ENCODE measurements around the gene DEFB126.
"Not testable (repeated sequence)": the region's sequence is repeated elsewhere in the genome, so short reads cannot be mapped to it uniquely, and the experiment has no call there.

DEFB126 gene

GRCh38 chr20:112396-112795 lies 30.0 kb upstream of the DEFB126 start:
- TF ChIP-seq CTCF (IDR thresholded peaks at IDR 0.05; ENCODE audit: insufficient read depth, low read length, poor library complexity, severe bottlenecking) = no peak
- no peaks in the 10 kb centered on the region for H3K36me3 ChIP-seq (ENCODE audit: control insufficient read depth, insufficient read depth, low read length)
- no peak for DNase-seq (ENCODE audit: extremely low read depth, insufficient read length)
- no peak overlapping the region for H3K4me3 ChIP-seq (replicated peaks; ENCODE audit: low read depth, low read length)
- no peaks in the 10 kb centered on the region for H3K27me3 ChIP-seq (replicated peaks; ENCODE audit: control insufficient read depth, insufficient read depth, low read length)

GRCh38 chr20:117518-117917 lies 24.9 kb upstream of the DEFB126 start:
- Histone ChIP-seq H3K36me3 (ENCODE audit: control insufficient read depth, insufficient read depth, low read length) (no peaks in the 10 kb centered on the region), H3K27me3 (replicated peaks; ENCODE audit: control insufficient read depth, insufficient read depth, low read length) (no peaks in the 10 kb centered on the region), H3K4me3 (replicated peaks; ENCODE audit: low read depth, low read length) (no peak overlapping the region)
- DNase-seq (ENCODE audit: extremely low read depth, insufficient read length) = no peak
- no peak for TF ChIP-seq CTCF (IDR thresholded peaks at IDR 0.05; ENCODE audit: insufficient read depth, low read length, poor library complexity, severe bottlenecking)

- H3K36me3 ChIP-seq (ENCODE audit: control insufficient read depth, insufficient read depth, low read length); DNase-seq (ENCODE audit: extremely low read depth, insufficient read length); H3K27me3 ChIP-seq (replicated peaks; ENCODE audit: control insufficient read depth, insufficient read depth, low read length); H3K4me3 ChIP-seq (replicated peaks; ENCODE audit: low read depth, low read length): not testable (repeated sequence)
Observed at GRCh38 chr20:129786-130323, 12.5 kb upstream of the DEFB126 start.

- Histone ChIP-seq H3K27me3 (replicated peaks; ENCODE audit: control insufficient read depth, insufficient read depth, low read length) (no peaks in the 10 kb centered on the region; the same call in 1 of the 2 replicates), H3K4me3 (replicated peaks; ENCODE audit: low read depth, low read length) (no peak overlapping the region), H3K36me3 (ENCODE audit: control insufficient read depth, insufficient read depth, low read length) (no peaks in the 10 kb centered on the region)
- peak; percentile 5 for DNase-seq (ENCODE audit: extremely low read depth, insufficient read length)
- peak; percentile 42 for TF ChIP-seq CTCF (IDR thresholded peaks at IDR 0.05; ENCODE audit: insufficient read depth, low read length, poor library complexity, severe bottlenecking)
Observed at GRCh38 chr20:137668-138490, 4.5 kb upstream of the DEFB126 start.

- no peaks in the 10 kb centered on the region; the same call in 1 of the 2 replicates for H3K27me3 ChIP-seq (replicated peaks; ENCODE audit: control insufficient read depth, insufficient read depth, low read length)
- no peak for DNase-seq (ENCODE audit: extremely low read depth, insufficient read length)
- no peaks in the 10 kb centered on the region for H3K36me3 ChIP-seq (ENCODE audit: control insufficient read depth, insufficient read depth, low read length)
- no peak for TF ChIP-seq CTCF (IDR thresholded peaks at IDR 0.05; ENCODE audit: insufficient read depth, low read length, poor library complexity, severe bottlenecking)
- no peak overlapping the region for H3K4me3 ChIP-seq (replicated peaks; ENCODE audit: low read depth, low read length)
Observed at GRCh38 chr20:145877-146276, 3.5 kb downstream of the DEFB126 start.

GRCh38 chr20:152131-152530 lies 9.7 kb downstream of the DEFB126 start:
- Histone ChIP-seq H3K4me3 (replicated peaks; ENCODE audit: low read depth, low read length) (no peak overlapping the region), H3K36me3 (ENCODE audit: control insufficient read depth, insufficient read depth, low read length) (no peaks in the 10 kb centered on the region), H3K27me3 (replicated peaks; ENCODE audit: control insufficient read depth, insufficient read depth, low read length) (no peaks in the 10 kb centered on the region)
- no peak for TF ChIP-seq CTCF (IDR thresholded peaks at IDR 0.05; ENCODE audit: insufficient read depth, low read length, poor library complexity, severe bottlenecking)
- no peak for DNase-seq (ENCODE audit: extremely low read depth, insufficient read length)

Measured in GM06990 (cell line).